Osteocyte (in vitro differentiated cells): ENCODE results near the gene KIF9. TPM values are rescaled to one million over a fixed set of nuclear protein-coding genes. Genes with fewer than 3 reads are reported as not detected.

ENCODE experiments used
- DNase-seq: peaks from one replicate; pipeline ENCODE4 v3.0.0; 2021; ENCODE audit warnings: mixed read lengths; ENCODE audit not compliant: unreplicated experiment; ENCODE audit errors: extremely low spot score
- H3K27ac Mint-ChIP-seq: one replicate; pipeline ENCODE4 v1.8.0; 2021; ENCODE audit warnings: mild to moderate bottlenecking, mixed read lengths; ENCODE audit not compliant: unreplicated experiment
- H3K27me3 Mint-ChIP-seq: one replicate; pipeline ENCODE4 v1.8.0; 2021; ENCODE audit warnings: mixed read lengths; ENCODE audit not compliant: unreplicated experiment
- H3K36me3 Mint-ChIP-seq: one replicate; pipeline ENCODE4 v1.8.0; 2021; ENCODE audit warnings: mixed read lengths; ENCODE audit not compliant: unreplicated experiment
- H3K4me1 Mint-ChIP-seq: one replicate; pipeline ENCODE4 v1.8.0; 2021; ENCODE audit warnings: mixed read lengths; ENCODE audit not compliant: unreplicated experiment
- H3K4me3 Mint-ChIP-seq: one replicate; pipeline ENCODE4 v1.8.0; 2021; ENCODE audit warnings: mild to moderate bottlenecking, moderate library complexity, mixed read lengths; ENCODE audit not compliant: unreplicated experiment
- H3K9me3 Mint-ChIP-seq: one replicate; pipeline ENCODE4 v1.8.0; 2021; ENCODE audit warnings: mixed read lengths; ENCODE audit not compliant: unreplicated experiment
- CTCF ChIP-seq: fragments of 200-600 bp; sonication (generic); IDR thresholded peaks from 2 replicates; pipeline ENCODE4 v1.5.0; 2021; ENCODE audit warnings: antibody characterized with exemption, mild to moderate bottlenecking, moderate library complexity
- total RNA-seq: library from RNA; stranded (reverse); gene quantifications from 2 replicates; pipeline ENCODE4 v1.2.1, GENCODE V29; 2021

KIF9 gene
- total RNA-seq, 1 donor from 2014 or later: 6.2 TPM

GRCh38 chr3:47250309-47251060, 32.1 kb downstream of the KIF9 start:
- Mint-ChIP-seq H3K27ac (no peak overlapping the region), H3K4me1 (no peaks in the 10 kb centered on the region), H3K27me3 (peaks cover 2% of the 10 kb centered on the region), H3K9me3 (no peaks in the 10 kb centered on the region), H3K4me3 (no peak overlapping the region), H3K36me3 (no peaks in the 10 kb centered on the region)
- no peak for DNase-seq
- peak; percentile 48 for TF ChIP-seq CTCF

GRCh38 chr3:47247131-47248064, 35.2 kb downstream of the KIF9 start:
- Mint-ChIP-seq H3K4me1 (no peaks in the 10 kb centered on the region), H3K4me3 (no peak overlapping the region), H3K27ac (no peak overlapping the region), H3K27me3 (no peaks in the 10 kb centered on the region), H3K36me3 (no peaks in the 10 kb centered on the region), H3K9me3 (no peaks in the 10 kb centered on the region)
- TF ChIP-seq CTCF: no peak
- no peak for DNase-seq

- no peaks in the 10 kb centered on the region for H3K36me3 Mint-ChIP-seq
These were observed 37.3 kb downstream of the KIF9 start for GRCh38 chr3:47245271-47245670.

GRCh38 chr3:47244531-47245100, 38.0 kb downstream of the KIF9 start:
- no peak for TF ChIP-seq CTCF
- Mint-ChIP-seq H3K27me3 (no peaks in the 10 kb centered on the region), H3K36me3 (no peaks in the 10 kb centered on the region), H3K4me1 (no peaks in the 10 kb centered on the region), H3K27ac (no peak overlapping the region), H3K4me3 (no peak overlapping the region), H3K9me3 (no peaks in the 10 kb centered on the region)
- no peak for DNase-seq

More at GRCh38 chr3:47245271-47245670, 37.3 kb downstream of the KIF9 start:
- Mint-ChIP-seq H3K4me1 (no peaks in the 10 kb centered on the region), H3K27ac (no peak overlapping the region), H3K9me3 (no peaks in the 10 kb centered on the region), H3K27me3 (no peaks in the 10 kb centered on the region), H3K4me3 (no peak overlapping the region)
- TF ChIP-seq CTCF: no peak
- no peak for DNase-seq
